Activated CD4-positive, alpha-beta T cell treated with anti-CD3 and anti-CD28 coated beads, Interleukin-2, amount 50 U/mL, for 48 hours (primary cell): ENCODE measurements around the gene ACVRL1.

Experiments used
- DNase-seq, 2 experiments: peaks; one replicate each; pipeline ENCODE4 v3.0.0-alpha.2; 2020

The ACVRL1 gene

GRCh38 chr12:51900323-51900889 lies 6.9 kb upstream of the ACVRL1 start:
- DNase-seq: no peak

- DNase-seq: no peak
These were observed 6.0 kb upstream of the ACVRL1 start for GRCh38 chr12:51901121-51901817.

- DNase-seq: no peak
These were observed 5.4 kb upstream of the ACVRL1 start for GRCh38 chr12:51901881-51902280.

- no peak for DNase-seq
These were observed 2.3 kb upstream of the ACVRL1 start for GRCh38 chr12:51904951-51905470.

GRCh38 chr12:51905471-51906429 lies 1.6 kb upstream of the ACVRL1 start:
- no peak for DNase-seq

- DNase-seq: no peak
These were observed 748 bp upstream of the ACVRL1 start for GRCh38 chr12:51906430-51907082.

- DNase-seq: no peak
These were observed 637 bp downstream of the ACVRL1 start for GRCh38 chr12:51907856-51908425.

GRCh38 chr12:51908876-51909592 lies 1.7 kb downstream of the ACVRL1 start:
- no peak for DNase-seq

- DNase-seq: no peak
These were observed 2.9 kb downstream of the ACVRL1 start for GRCh38 chr12:51910168-51910567.

GRCh38 chr12:51910691-51911090 lies 3.4 kb downstream of the ACVRL1 start:
- DNase-seq: no peak

- no peak for DNase-seq
These were observed 4.0 kb downstream of the ACVRL1 start for GRCh38 chr12:51911307-51911706.

GRCh38 chr12:51911788-51912711 lies 4.7 kb downstream of the ACVRL1 start:
- no peak for DNase-seq

GRCh38 chr12:51913071-51914033 lies 6.0 kb downstream of the ACVRL1 start:
- DNase-seq: no peak

- DNase-seq: no peak
These were observed 7.0 kb downstream of the ACVRL1 start for GRCh38 chr12:51914034-51914923.

- DNase-seq: no peak
These were observed 7.8 kb downstream of the ACVRL1 start for GRCh38 chr12:51915003-51915625.

GRCh38 chr12:51915951-51916350 lies 8.6 kb downstream of the ACVRL1 start:
- no peak for DNase-seq

- no peak for DNase-seq
These were observed 9.8 kb downstream of the ACVRL1 start for GRCh38 chr12:51917041-51917590.
